K562 (cell line): ENCODE data around the gene CAPN2. TPM values are rescaled to one million over a fixed set of nuclear protein-coding genes. Genes with fewer than 3 reads are reported as not detected.

ENCODE experiments used
- BRF1 ChIP-seq: IDR thresholded peaks from 3 replicates; pipeline ENCODE4 v1.6.1; 2011; ENCODE audit warnings: borderline replicate concordance, mild to moderate bottlenecking; ENCODE audit not compliant: insufficient read length; ENCODE audit errors: extremely low read depth
- CCNT2 ChIP-seq: IDR thresholded peaks from 2 replicates; pipeline ENCODE4 v1.6.1; 2011; ENCODE audit warnings: borderline replicate concordance, low read depth, mild to moderate bottlenecking, moderate library complexity, mixed read lengths, low read length; ENCODE audit not compliant: insufficient read length; ENCODE audit errors: extremely low read depth
- CEBPB ChIP-seq: fragments of 450-650 bp; IDR thresholded peaks from 2 replicates; pipeline ENCODE4 v1.6.1; 2016; ENCODE audit warnings: missing genetic modification characterization, missing compliant biosample characterization
- CEBPG ChIP-seq, 3 experiments: fragments of 200-800 bp in 1 of 3; sonication (Bioruptor generic) in 1 of 3; sonication (generic) in 1 of 3; formaldehyde crosslinking in 1 of 3; IDR thresholded peaks in 2 of 3; conservative IDR thresholded peaks in 1 of 3; 2 replicates each; pipeline versions ENCODE4 v1.6.1 to v1.8.0; 2016 to 2022; ENCODE audit warnings: missing compliant biosample characterization in 2 of 3, missing genetic modification characterization in 2 of 3, mild to moderate bottlenecking in 1 of 3, missing genetic modification reagents in 1 of 3
- E2F3 ChIP-seq: fragments of 250-450 bp; sonication (Bioruptor Pico); IDR thresholded peaks from 2 replicates; pipeline ENCODE4 v1.4.0; 2020; ENCODE audit warnings: mild to moderate bottlenecking
- E2F4 ChIP-seq: sonication (generic); formaldehyde crosslinking; IDR thresholded peaks from 2 replicates; pipeline ENCODE4 v1.8.0; 2022; ENCODE audit warnings: mild to moderate bottlenecking, low read depth, missing genetic modification reagents
- HDAC2 ChIP-seq: fragments of 450-650 bp; IDR thresholded peaks from 2 replicates; pipeline ENCODE4 v1.6.1; 2016; ENCODE audit warnings: mild to moderate bottlenecking
- HSF4 ChIP-seq: fragments of 250-450 bp; sonication (Bioruptor Pico); IDR thresholded peaks from 2 replicates; pipeline ENCODE4 v2.1.2; 2022; ENCODE audit warnings: mild to moderate bottlenecking, moderate library complexity, borderline replicate concordance
- MNT ChIP-seq, 2 experiments: fragments of 450-650 bp; conservative IDR thresholded peaks; 2 replicates each; pipeline ENCODE4 v1.6.1; 2017; ENCODE audit warnings: mild to moderate bottlenecking in 2 of 2, moderate library complexity in 2 of 2
- MTA1 ChIP-seq: fragments of 450-650 bp; IDR thresholded peaks from 2 replicates; pipeline ENCODE4 v1.6.1; 2017; ENCODE audit warnings: borderline replicate concordance
- NKRF ChIP-seq: fragments of 450-650 bp; IDR thresholded peaks from 2 replicates; pipeline ENCODE4 v1.6.1; 2016; ENCODE audit warnings: borderline replicate concordance
- NR2F6 ChIP-seq: fragments of 450-650 bp; formaldehyde crosslinking; IDR thresholded peaks from 2 replicates; pipeline ENCODE4 v1.4.0; 2020; ENCODE audit warnings: mild to moderate bottlenecking
- SIN3B ChIP-seq: fragments of 450-650 bp; IDR thresholded peaks from 2 replicates; pipeline ENCODE4 v1.6.1; 2017; ENCODE audit warnings: low read depth, mild to moderate bottlenecking, moderate library complexity
- ZC3H11A ChIP-seq: IDR thresholded peaks from 2 replicates; pipeline ENCODE4 v1.6.1; 2012; ENCODE audit warnings: low read depth, low read length, improper control_type of control experiment
- ZKSCAN8 ChIP-seq: fragments of 200-800 bp; sonication (Bioruptor generic); IDR thresholded peaks from 2 replicates; pipeline ENCODE4 v1.6.1; 2016; ENCODE audit warnings: missing genetic modification characterization, missing compliant biosample characterization
- ZSCAN29 ChIP-seq: fragments of 450-650 bp; IDR thresholded peaks from 2 replicates; pipeline ENCODE4 v1.6.1; 2017
- polyA plus RNA-seq, 8 experiments: library from polyadenylated mRNA; depleted of rRNA in 4 of 8; stranded (reverse) in 5 of 8; unstranded in 3 of 8; fragments of >200 nt; fragmentation: Nextera tagmentation in 2 of 8; fragmentation: Illumina TruSeq in 1 of 8; extraction: Ambion mirVana in 2 of 8; extraction: Trizol in 1 of 8; gene quantifications; 2 replicates each; pipeline versions ENCODE4 v1.2.1 to v1.2.3, GENCODE V29; 2011 to 2014; ENCODE audit warnings: inconsistent platforms in 1 of 8, missing spikeins in 1 of 8
- total RNA-seq, 7 experiments: library from RNA; depleted of rRNA in 6 of 7; stranded (reverse); fragments of >200 nt in 6 of 7; fragmentation: Illumina TruSeq in 2 of 7; extraction: Trizol in 2 of 7; gene quantifications; 2 replicates each; pipeline versions ENCODE4 v1.2.1 to v1.2.3, GENCODE V29; 2011 to 2021; ENCODE audit warnings: low replicate concordance in 1 of 7
- TF ChIP-seq, protein P1 (sequence below), 2 experiments: fragments of 250-450 bp in 1 of 2; fragments of 450-650 bp in 1 of 2; sonication (Bioruptor Pico) in 1 of 2; IDR thresholded peaks; 2 replicates each; pipeline versions ENCODE4 v1.6.1 to v1.8.0; 2016 to 2021; ENCODE audit warnings: mild to moderate bottlenecking in 2 of 2, moderate library complexity in 2 of 2, missing compliant biosample characterization in 1 of 2, missing genetic modification characterization in 1 of 2
- TF ChIP-seq, protein P2 (sequence below): IDR thresholded peaks from 2 replicates; pipeline ENCODE4 v1.6.1; 2011; ENCODE audit not compliant: insufficient read length; ENCODE audit errors: extremely low read depth
- TF ChIP-seq, protein P3 (sequence below), 2 experiments: IDR thresholded peaks; 2 replicates each; pipeline ENCODE4 v1.6.1; 2011; ENCODE audit warnings: borderline replicate concordance in 1 of 2, control low read depth in 1 of 2, low read depth in 1 of 2, low read length in 1 of 2, mild to moderate bottlenecking in 1 of 2, mixed read lengths in 1 of 2, moderate library complexity in 1 of 2; ENCODE audit not compliant: insufficient read depth in 1 of 2, insufficient read length in 1 of 2, poor library complexity in 1 of 2, severe bottlenecking in 1 of 2; ENCODE audit errors: extremely low read depth in 1 of 2

The CAPN2 gene
- total and polyA plus RNA-seq, 9 of the 15 experiments (the other 6 are each of a cell fraction or from before 2014, with no cell fraction given), result 24.6 to 157 (median 101) TPM

- TF ChIP-seq CEBPG (CRISPR knock-in tag; IDR thresholded peaks at IDR 0.05) (0 out of 2 replicates have a peak, but pooled peaks have one; percentile 2), CEBPG (tag; conservative IDR thresholded peaks at IDR 0.05 in 1 of 2, IDR thresholded peaks at IDR 0.05 in 1 of 2) (peak in 1 of 2 experiments; percentile 47; a peak in 1 of 4 replicates), SIN3B (no peak), MTA1 (no peak), HDAC2 (no peak), E2F3 (0 out of 2 replicates have a peak, but pooled peaks have one; percentile 29), CEBPB (tag) (peak; percentile 66), NR2F6 (CRISPR knock-in tag) (no peak), NKRF (no peak), HSF4 (CRISPR knock-in tag) (no peak), E2F4 (CRISPR knock-in tag) (no peak), ZC3H11A (no peak), CCNT2 (no peak), ZSCAN29 (no peak), BRF1 (no peak), MNT (conservative IDR thresholded peaks at IDR 0.05) (no peak), ZKSCAN8 (no peak)
- TF ChIP-seq, protein P1, sequence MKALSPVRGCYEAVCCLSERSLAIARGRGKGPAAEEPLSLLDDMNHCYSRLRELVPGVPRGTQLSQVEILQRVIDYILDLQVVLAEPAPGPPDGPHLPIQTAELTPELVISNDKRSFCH (CRISPR knock-in tag; IDR thresholded peaks at IDR 0.05), result no peak
- TF ChIP-seq, protein P1 (tag; IDR thresholded peaks at IDR 0.05), result peak; percentile 11; the same call in 1 of the 2 replicates
- TF ChIP-seq, protein P2, sequence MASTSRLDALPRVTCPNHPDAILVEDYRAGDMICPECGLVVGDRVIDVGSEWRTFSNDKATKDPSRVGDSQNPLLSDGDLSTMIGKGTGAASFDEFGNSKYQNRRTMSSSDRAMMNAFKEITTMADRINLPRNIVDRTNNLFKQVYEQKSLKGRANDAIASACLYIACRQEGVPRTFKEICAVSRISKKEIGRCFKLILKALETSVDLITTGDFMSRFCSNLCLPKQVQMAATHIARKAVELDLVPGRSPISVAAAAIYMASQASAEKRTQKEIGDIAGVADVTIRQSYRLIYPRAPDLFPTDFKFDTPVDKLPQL, result no peak
- TF ChIP-seq, protein P3, sequence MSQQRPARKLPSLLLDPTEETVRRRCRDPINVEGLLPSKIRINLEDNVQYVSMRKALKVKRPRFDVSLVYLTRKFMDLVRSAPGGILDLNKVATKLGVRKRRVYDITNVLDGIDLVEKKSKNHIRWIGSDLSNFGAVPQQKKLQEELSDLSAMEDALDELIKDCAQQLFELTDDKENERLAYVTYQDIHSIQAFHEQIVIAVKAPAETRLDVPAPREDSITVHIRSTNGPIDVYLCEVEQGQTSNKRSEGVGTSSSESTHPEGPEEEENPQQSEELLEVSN (IDR thresholded peaks at IDR 0.05; ENCODE audit: borderline replicate concordance in 1 of 2, extremely low read depth in 1 of 2, insufficient read depth in 1 of 2, insufficient read length in 1 of 2, low read depth in 1 of 2, low read length in 1 of 2, poor library complexity in 1 of 2, severe bottlenecking in 1 of 2), result no peak
These were observed 3.3 kb downstream of the CAPN2 start (continued) for GRCh38 chr1:223715604-223716172.
